HepG2 (cell line): ENCODE data around the gene NGF. TPM values are rescaled to one million over a fixed set of nuclear protein-coding genes. Genes with fewer than 3 reads are reported as not detected.

ENCODE experiments used
- ATAC-seq: fragments of 200-7000 bp; cut with Tn5 transposase; 3 replicates; pipeline ENCODE4 v1.9.1; 2020; ENCODE audit warnings: mild to moderate bottlenecking, moderate library complexity
- BruUV-seq: library from RNA; stranded (reverse); fragments of 400-500 nt; replicated peaks from 2 replicates; lab custom pipeline; 2021; lab: Mats Ljungman, UMichigan
- CTCF ChIA-PET: fragments of 300-600 bp; formaldehyde crosslinking; extraction: SDS; loops from one replicate; lab custom pipeline; 2021; ENCODE audit warnings: low total read pairs, inconsistent platforms, low intra/inter-chr PET ratio; lab: Yijun Ruan, JAX
- POLR2A ChIA-PET: fragments of 350-600 bp; sonication (Branson Sonifier 250); formaldehyde crosslinking; loops from one replicate; lab custom pipeline; 2020; ENCODE audit warnings: antibody characterized with exemption, inconsistent platforms; lab: Yijun Ruan, JAX
- DNase-seq: peaks from one replicate; pipeline ENCODE4 v3.0.0-alpha.2; 2015; ENCODE audit warnings: low spot score
- FAIRE-seq: peaks from 3 replicates; lab custom pipeline; 2011; peaks lifted over from hg19 to GRCh38; lab: Jason Lieb, UNC
- H2AFZ ChIP-seq: one replicate; pipeline ENCODE4 v1.6.1; 2011; ENCODE audit warnings: low read length, inconsistent platforms
- H3K27ac ChIP-seq: fragments of 300-600 bp; 3 replicates; pipeline ENCODE4 v1.8.0; 2011; ENCODE audit warnings: mixed run types, mild to moderate bottlenecking, mixed read lengths, low read length, inconsistent platforms; ENCODE audit not compliant: insufficient read depth; ENCODE audit errors: extremely low read length
- H3K27me3 ChIP-seq, 2 experiments: fragments of 200-600 bp in 1 of 2; 2 replicates in 1 of 2; 3 replicates in 1 of 2; pipeline versions ENCODE4 v1.6.0 to v1.8.0; 2011; ENCODE audit warnings: low read length in 2 of 2, mild to moderate bottlenecking in 2 of 2, moderate library complexity in 2 of 2, inconsistent platforms in 1 of 2; ENCODE audit not compliant: insufficient read depth in 2 of 2, control insufficient read depth in 1 of 2
- H3K36me3 ChIP-seq, 2 experiments: fragments of 200-600 bp in 1 of 2; replicated peaks in 1 of 2; 2 replicates in 1 of 2; 3 replicates in 1 of 2; pipeline versions ENCODE4 v1.5.1 to v1.8.0; 2011; ENCODE audit warnings: low read length in 2 of 2, inconsistent platforms in 1 of 2; ENCODE audit not compliant: insufficient read depth in 2 of 2, control insufficient read depth in 1 of 2
- H3K4me1 ChIP-seq: 2 replicates; pipeline ENCODE4 v1.5.1; 2012; ENCODE audit warnings: low read length, inconsistent platforms; ENCODE audit not compliant: insufficient read depth
- H3K4me2 ChIP-seq: 2 replicates; pipeline ENCODE4 v1.6.0; 2011; ENCODE audit warnings: low read depth, low read length, inconsistent platforms
- H3K4me3 ChIP-seq, 3 experiments: fragments of 200-600 bp in 1 of 3; sonication (generic), shearing (Covaris generic) in 1 of 3; replicated peaks in 1 of 3; 2 replicates each; pipeline ENCODE4 v1.5.1; 2011 to 2016; ENCODE audit warnings: low read length in 3 of 3, inconsistent platforms in 2 of 3, low read depth in 2 of 3, mild to moderate bottlenecking in 2 of 3, control low read depth in 1 of 3, mixed read lengths in 1 of 3; ENCODE audit not compliant: insufficient read depth in 1 of 3
- H3K79me2 ChIP-seq: one replicate; pipeline ENCODE4 v1.6.1; 2011; ENCODE audit warnings: low read length, inconsistent platforms; ENCODE audit not compliant: insufficient read depth
- H3K9ac ChIP-seq: 2 replicates; pipeline ENCODE4 v1.6.0; 2011; ENCODE audit warnings: mild to moderate bottlenecking, low read depth, low read length, inconsistent platforms; ENCODE audit not compliant: insufficient read depth
- H3K9me3 ChIP-seq: 2 replicates; pipeline ENCODE4 v1.5.1; 2012; ENCODE audit warnings: mild to moderate bottlenecking, low read length
- H4K20me1 ChIP-seq: 2 replicates; pipeline ENCODE4 v1.6.0; 2011; ENCODE audit warnings: inconsistent platforms, mild to moderate bottlenecking, low read length, moderate library complexity; ENCODE audit not compliant: insufficient read depth
- IKZF1 ChIP-seq: fragments of 450-650 bp; IDR thresholded peaks from 2 replicates; pipeline ENCODE4 v1.7.1; 2016
- TEAD3 ChIP-seq: optimal IDR thresholded peaks from 2 replicates; pipeline ENCODE3; 2016; ENCODE audit warnings: borderline replicate concordance
- ZSCAN29 ChIP-seq: sonication (generic); formaldehyde crosslinking; conservative IDR thresholded peaks from 2 replicates; pipeline ENCODE4 v1.4.0; 2020; ENCODE audit warnings: mild to moderate bottlenecking, missing genetic modification reagents
- WGBS: methylation state at CpG from one replicate; pipeline ENCODE4 v1.1.6; 2017; ENCODE audit warnings: low lambda C conversion rate; 5-methylcytosine and 5-hydroxymethylcytosine counted together
- in situ Hi-C: cut with HindIII; loops from 2 replicates; pipeline ENCODE4 v1.10.0; 2017; ENCODE audit warnings: low pct_unique_long_range_greater_than_20kb; ENCODE audit not compliant: extremely low pct_ligation_motif_present
- intact Hi-C: fragments of 100-400 bp; cut with micrococcal nuclease; formaldehyde crosslinking; loops from one replicate; pipeline ENCODE4 v1.10.0; 2022; ENCODE audit not compliant: unreplicated experiment
- polyA plus RNA-seq, 8 experiments: library from polyadenylated mRNA; depleted of rRNA in 3 of 8; stranded (reverse) in 7 of 8; unstranded in 1 of 8; fragments of >200 nt; fragmentation: Illumina TruSeq in 4 of 8; extraction: Trizol in 4 of 8; gene quantifications; 2 replicates each; pipeline versions ENCODE4 v1.2.1 to v1.2.3, GENCODE V29; 2011 to 2016; ENCODE audit warnings: low read depth in 4 of 8, missing spikeins in 1 of 8, mixed read lengths in 1 of 8; ENCODE audit not compliant: insufficient read depth in 1 of 8
- total RNA-seq, 5 experiments: library from RNA; depleted of rRNA; stranded (reverse); fragments of >200 nt; fragmentation: Illumina TruSeq; extraction: Trizol; gene quantifications; 2 replicates each; pipeline ENCODE4 v1.2.3, GENCODE V29; 2016; ENCODE audit warnings: low read depth in 1 of 5
- TF ChIP-seq, protein P1 (sequence below): sonication (generic); formaldehyde crosslinking; IDR thresholded peaks from 2 replicates; pipeline ENCODE4 v1.4.0; 2020; ENCODE audit warnings: missing genetic modification reagents
- TF ChIP-seq, protein P2 (sequence below): sonication (generic); formaldehyde crosslinking; IDR thresholded peaks from 2 replicates; pipeline ENCODE4 v1.5.0; 2020; ENCODE audit warnings: missing genetic modification reagents
- TF ChIP-seq, protein P3 (sequence below): IDR thresholded peaks from 2 replicates; pipeline ENCODE4 v1.6.1; 2016

NGF gene
- total and polyA plus RNA-seq, 2 of the 13 experiments (the other 11 are each of a cell fraction or from before 2014, with no cell fraction given): not detected

DNA sequence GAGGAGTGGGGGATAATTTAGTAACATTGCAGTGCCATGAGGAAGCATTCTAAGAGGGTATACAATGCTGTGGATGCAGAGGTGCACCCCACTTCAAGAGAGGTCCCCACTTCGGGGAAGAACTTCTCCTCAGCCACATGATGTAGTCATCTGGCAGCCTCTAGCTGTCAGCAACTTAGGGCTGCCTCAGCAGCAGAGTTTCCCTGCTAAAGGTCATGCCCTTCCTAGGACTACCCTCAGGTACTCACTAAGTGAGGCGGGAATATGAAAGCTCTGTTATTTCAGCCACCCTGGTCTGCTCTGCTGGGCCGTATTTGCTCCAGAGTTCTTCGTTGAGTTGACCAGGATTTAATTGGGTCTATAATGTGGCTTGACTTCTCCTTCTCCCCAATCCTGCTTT lies 41.9 kb upstream of the NGF start (continued):
- TF ChIP-seq, protein P1, sequence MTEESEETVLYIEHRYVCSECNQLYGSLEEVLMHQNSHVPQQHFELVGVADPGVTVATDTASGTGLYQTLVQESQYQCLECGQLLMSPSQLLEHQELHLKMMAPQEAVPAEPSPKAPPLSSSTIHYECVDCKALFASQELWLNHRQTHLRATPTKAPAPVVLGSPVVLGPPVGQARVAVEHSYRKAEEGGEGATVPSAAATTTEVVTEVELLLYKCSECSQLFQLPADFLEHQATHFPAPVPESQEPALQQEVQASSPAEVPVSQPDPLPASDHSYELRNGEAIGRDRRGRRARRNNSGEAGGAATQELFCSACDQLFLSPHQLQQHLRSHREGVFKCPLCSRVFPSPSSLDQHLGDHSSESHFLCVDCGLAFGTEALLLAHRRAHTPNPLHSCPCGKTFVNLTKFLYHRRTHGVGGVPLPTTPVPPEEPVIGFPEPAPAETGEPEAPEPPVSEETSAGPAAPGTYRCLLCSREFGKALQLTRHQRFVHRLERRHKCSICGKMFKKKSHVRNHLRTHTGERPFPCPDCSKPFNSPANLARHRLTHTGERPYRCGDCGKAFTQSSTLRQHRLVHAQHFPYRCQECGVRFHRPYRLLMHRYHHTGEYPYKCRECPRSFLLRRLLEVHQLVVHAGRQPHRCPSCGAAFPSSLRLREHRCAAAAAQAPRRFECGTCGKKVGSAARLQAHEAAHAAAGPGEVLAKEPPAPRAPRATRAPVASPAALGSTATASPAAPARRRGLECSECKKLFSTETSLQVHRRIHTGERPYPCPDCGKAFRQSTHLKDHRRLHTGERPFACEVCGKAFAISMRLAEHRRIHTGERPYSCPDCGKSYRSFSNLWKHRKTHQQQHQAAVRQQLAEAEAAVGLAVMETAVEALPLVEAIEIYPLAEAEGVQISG: no peak
- TF ChIP-seq, protein P2, sequence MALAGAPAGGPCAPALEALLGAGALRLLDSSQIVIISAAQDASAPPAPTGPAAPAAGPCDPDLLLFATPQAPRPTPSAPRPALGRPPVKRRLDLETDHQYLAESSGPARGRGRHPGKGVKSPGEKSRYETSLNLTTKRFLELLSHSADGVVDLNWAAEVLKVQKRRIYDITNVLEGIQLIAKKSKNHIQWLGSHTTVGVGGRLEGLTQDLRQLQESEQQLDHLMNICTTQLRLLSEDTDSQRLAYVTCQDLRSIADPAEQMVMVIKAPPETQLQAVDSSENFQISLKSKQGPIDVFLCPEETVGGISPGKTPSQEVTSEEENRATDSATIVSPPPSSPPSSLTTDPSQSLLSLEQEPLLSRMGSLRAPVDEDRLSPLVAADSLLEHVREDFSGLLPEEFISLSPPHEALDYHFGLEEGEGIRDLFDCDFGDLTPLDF (CRISPR knock-in tag): no peak
- TF ChIP-seq IKZF1: no peak
- TF ChIP-seq, protein P3, sequence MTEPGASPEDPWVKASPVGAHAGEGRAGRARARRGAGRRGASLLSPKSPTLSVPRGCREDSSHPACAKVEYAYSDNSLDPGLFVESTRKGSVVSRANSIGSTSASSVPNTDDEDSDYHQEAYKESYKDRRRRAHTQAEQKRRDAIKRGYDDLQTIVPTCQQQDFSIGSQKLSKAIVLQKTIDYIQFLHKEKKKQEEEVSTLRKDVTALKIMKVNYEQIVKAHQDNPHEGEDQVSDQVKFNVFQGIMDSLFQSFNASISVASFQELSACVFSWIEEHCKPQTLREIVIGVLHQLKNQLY (CRISPR knock-in tag): no peak

DNA sequence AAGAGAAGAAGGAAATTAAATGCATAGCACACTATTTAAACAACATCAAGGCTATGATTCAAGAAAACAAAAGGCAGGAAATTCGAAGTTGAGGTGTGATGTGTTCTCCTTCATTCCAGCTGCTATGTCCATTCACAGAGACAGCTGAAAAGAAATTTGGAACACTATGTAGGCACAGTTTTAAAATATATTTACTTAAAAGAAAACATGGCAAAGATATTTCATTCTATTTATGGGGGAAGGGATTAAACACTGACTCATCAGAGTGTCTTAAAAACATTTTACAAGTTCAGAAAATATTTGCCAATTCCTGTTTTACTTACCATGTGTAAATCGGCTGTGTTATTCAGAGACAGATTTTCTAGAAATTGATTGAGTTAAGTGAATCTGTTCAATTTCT lies 39.4 kb upstream of the NGF start:
- no peaks in the 10 kb centered on the region for H3K4me1 ChIP-seq
- in situ Hi-C loops: no loop called here
- no peaks in the 10 kb centered on the region for H3K9me3 ChIP-seq
- FAIRE-seq: no peak
- no peak overlapping the region for H3K4me2 ChIP-seq
- H3K27ac ChIP-seq: no peak overlapping the region
- no peaks in the 10 kb centered on the region for H3K79me2 ChIP-seq
- H4K20me1 ChIP-seq: no peaks in the 10 kb centered on the region
- intact Hi-C loops: no loop called here
- no TSS peak for BruUV-seq
- WGBS: 0% methylated on average over 2 of the region's 2 CpGs
- ChIA-PET CTCF (no interaction called here), POLR2A (no interaction called here)
- no peak overlapping the region for H3K9ac ChIP-seq
- TF ChIP-seq TEAD3 (CRISPR knock-in tag) (no peak), ZSCAN29 (no peak)
- no peaks in the 10 kb centered on the region for H3K27me3 ChIP-seq
- no peak for ATAC-seq
- H3K4me3 ChIP-seq: no peak overlapping the region
- H3K36me3 ChIP-seq: no peaks in the 10 kb centered on the region
- no peak for DNase-seq
- no peak overlapping the region for H2AFZ ChIP-seq
